NCI-H2196 (cell line): ENCODE measurements around the gene UNC79.

ENCODE experiments used
- DNase-seq: peaks from one replicate; lab custom pipeline; 2025; ENCODE audit not compliant: unreplicated experiment; lab: John Stamatoyannopoulos, UW

UNC79 gene

DNA sequence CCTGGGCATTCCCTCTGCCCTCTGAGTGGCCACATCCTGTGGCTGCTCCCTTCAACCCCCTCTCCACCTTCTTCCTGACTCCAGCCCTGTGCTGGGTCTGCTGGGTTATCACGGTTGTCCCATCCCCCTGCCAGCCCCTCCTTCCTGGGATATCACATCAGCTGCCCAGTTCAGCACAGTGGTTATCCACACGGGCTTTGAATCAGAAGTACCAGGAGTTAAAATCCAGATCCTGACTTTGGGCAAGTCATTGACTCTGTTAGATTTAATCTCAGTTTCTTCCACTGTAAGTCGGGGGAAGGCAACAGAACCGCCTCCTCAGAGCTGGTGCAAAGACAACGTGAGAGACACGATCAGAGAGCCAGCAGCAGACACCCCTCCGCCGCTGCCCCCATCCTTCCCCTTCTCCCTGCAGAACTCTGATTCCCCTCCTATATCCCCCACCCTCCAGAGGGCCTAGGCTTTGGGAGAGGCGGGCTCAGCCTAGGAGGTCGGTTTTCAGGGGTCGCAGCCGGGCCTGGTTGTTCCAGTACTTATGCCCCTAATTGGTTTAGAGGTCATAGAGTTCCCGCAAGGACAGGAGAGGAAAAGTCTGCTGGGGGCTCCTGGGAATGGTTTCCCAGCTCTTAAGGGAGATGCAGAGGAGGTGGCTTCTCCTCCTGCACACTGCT, 315.0 kb downstream of the UNC79 start:
- DNase-seq: no peak

DNA sequence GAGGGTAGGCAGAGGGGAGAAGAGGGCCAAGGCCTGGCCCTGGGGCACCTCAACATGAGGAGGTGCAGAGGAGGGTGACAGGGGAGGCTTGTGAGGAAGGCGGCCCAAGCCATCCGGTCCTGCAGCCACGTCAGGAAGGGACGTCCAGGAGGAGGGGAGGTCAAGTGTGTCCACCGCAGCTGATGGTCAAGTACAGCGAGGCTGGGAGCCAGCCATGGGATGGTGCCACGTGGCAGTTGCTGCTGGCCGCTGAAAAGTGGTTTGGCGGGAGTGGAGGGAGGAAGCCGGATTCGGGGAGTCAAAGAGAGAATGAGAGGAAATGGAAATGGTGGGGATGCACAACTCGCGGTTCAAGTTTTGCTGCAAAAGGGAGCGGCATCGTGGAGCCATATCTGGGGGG, 316.4 kb downstream of the UNC79 start:
- no peak for DNase-seq

DNA sequence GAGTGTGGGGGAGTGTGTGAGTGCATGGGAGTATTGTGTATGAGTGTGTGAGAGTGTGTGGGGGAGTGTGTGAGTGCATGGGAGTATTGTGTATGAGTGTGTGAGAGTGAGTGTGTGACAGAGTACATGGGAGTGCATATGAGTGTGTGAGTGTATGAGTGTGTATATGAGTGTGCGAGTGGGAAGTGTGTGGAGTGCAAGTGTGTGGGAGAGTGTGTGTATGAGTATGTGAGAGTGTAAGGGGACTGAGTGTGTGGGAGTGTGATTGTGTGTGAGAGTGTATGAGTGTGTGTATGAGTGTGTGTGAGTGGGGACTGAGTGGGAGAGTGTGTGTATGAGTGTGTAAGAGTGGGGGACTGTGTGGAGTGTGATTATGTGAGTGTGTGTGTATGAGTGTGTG, 316.8 kb downstream of the UNC79 start:
- DNase-seq: no peak

DNA sequence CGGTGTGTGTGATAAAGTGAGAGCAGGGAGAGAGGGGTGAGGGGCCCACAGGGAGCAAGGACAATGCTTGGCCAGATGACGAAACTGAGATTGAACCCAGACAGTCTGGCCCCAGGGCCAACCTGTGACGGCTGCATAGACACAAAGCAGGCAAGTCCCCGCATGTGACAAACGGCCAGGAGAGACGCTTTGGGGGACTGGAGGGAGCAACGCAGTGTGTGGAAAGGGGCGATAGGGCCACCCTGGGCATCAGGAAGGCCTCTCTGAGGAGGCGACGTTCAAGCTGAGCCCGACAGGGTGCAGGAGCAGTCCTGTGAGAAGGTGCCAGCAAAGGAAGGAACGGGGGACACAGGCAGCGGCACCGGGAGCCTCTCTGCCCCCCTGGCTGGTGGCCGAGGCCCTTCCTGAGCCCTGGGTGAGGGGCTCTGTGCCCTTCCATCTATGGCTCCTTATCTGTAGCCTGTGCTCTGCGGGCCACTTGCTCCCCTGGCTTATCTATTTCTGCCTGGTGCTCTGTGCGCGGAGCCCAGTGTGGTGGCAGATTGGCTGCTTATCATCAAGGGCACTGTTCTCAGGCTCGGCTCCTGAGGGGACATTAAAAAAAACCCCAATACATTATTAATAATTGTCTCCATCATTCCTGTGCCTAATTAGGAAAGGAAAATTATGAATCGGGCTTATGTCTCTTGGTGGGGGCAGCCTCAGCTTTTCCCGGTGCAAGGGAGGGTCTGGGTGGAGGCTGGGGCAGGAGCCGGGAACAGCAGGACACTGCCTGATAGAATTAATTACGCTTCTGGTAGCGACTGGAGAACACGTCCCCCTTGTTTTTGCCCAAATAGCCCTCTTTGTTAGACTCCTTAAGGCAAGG, 317.7 kb downstream of the UNC79 start:
- DNase-seq: no peak

DNA sequence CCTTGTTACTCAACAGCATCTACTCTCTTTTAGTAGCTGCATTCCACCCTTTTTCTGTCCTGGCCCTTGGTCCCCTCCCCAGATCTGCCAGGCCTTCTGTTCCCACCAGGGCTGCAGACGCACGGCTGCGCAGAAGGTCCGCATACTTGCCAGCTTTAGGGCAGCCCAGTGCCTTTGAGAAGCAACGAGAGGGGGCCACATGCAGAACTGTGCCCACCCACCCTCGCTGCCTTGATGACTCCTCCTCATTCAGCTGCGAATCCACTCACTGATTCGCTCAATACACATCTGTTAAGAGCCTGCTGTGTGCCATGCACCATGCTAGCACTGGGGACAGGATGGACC, 318.3 kb downstream of the UNC79 start:
- no peak for DNase-seq

DNA sequence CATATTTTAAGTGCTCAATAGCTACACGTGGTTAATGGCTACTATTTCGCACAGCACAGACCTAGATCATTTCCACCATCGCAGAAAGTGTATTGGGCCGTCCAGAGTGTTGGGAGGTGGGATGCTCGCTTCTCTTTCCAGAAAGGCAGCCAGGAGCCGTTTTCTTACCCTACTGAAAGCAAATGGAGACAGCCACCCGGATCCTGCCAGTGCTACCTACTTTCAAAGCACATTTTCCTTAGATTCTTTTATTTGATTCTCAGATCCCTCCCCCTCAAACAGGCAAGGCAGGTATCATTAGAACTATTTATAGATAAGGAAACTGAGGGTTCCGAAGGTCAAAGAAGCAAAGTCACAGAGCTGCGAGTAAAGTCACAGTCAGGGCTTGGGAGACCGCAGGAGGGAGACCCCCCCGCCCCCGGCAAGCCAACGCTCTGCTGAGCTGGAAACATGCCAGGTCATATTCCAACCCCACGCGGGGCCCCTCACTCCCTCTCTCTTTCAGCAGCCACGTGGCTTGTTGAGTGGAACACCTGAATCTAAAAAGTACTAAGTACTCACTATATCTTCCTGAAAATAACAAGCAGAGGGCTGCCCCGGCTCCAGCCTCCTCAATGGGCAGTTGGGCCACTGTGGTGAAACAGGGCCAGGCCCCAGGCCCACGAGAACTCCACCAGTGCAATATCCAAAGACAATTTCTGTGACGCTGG, 321.4 kb downstream of the UNC79 start:
- no peak for DNase-seq

DNA sequence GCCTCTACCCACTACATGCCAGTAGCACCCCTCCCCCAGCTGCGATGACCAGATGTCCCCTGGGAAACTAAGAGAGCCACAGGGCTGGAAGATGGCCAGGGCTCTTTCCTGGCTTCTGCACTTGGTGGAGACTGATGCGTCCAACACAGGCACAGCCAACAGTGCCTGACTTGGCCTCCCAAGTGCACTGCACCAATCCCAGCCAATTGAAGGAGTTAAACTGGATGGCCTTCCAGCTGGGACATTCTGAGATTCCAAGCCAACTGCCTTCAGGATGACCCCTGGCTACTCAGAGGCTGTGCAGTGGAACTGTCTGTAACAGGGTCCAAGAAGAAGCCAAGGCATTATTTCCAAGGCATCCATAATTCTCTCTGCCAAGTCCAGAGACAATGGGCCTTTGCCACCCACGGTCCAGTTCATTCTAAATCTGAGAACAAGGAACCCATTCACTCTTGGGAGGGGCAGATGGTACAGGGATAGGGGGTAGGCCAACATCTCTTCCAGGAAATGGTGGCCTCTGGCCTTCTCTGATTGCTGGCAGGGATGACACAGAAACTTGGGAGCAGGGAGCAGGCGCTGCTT, 322.3 kb downstream of the UNC79 start:
- DNase-seq: no peak

DNA sequence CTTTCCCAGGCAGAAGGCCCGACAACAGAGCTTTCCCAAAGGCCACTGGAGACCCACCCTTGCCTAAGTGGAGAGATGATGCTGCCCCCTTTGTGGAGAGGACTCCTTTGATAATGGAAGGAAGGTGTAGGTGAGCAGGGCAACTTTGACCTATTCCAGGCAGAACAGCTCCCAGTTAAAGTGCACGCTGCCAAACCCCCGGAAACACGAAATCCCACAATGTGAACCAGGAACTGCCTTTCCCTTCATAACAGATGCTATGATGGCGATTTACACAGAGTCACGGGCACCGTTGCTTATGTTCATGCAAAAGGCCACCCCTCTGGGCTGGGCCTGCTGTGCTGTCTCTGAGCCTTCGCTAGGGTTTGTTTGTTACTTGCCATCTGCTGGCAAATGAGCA, 322.9 kb downstream of the UNC79 start:
- DNase-seq: no peak

DNA sequence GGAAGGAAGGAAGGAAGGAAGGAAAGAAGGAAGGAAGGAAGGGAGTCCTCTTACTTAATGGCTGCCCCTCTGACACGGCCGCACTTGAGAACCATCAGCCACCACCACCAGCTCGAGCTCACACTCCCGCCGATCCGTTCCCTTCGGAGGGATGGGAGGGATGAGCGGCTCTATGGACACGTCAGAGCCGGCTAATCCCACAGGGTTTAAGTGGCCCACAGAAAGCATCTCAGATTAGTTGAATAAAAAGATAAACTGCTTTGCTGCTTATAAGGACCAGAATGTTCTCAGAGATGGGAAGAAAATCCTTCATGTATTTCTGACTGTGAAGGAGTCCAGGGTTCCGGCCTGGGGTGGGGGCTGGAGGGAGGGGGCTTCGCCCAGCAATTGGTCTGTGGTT, 326.5 kb downstream of the UNC79 start:
- no peak for DNase-seq
